ENCODE measurements around the gene KNSTRN.

The KNSTRN gene

DNA sequence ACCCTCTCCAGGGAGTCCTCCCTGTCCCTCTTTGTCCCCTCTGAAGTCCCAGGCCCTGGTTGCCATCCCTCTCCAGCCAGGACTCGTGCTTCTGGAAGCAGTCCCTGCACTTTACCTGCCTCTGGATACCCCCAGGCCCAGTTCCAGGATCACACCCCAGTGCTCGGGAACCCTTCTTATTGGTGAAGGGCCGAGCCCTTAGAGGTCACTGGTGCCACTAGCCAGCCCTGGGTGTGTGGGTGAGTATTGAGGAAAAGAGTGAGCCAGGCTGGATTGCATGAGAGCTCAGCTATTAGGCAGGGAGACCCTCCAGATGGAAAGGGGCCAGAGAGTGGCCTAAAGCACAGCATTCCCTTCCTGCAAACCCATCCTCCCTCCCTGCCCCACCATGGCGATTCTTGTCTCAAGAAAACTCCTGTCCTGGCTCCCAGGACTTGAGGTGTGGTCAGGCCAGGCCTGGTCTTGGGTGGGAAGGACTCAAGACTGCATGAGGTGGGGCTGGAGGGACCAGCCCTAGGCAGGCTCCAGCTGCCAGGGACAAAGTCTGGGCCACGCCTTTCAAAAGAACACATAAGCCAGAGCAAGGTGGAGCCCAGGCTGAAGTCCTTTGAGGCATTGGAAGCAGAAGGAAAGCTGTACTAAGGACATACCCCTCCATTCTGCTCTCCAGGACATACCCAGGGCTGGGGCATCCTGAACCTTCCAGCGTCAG lies 36.5 kb upstream of the KNSTRN start:
- no peak for DNase-seq

DNA sequence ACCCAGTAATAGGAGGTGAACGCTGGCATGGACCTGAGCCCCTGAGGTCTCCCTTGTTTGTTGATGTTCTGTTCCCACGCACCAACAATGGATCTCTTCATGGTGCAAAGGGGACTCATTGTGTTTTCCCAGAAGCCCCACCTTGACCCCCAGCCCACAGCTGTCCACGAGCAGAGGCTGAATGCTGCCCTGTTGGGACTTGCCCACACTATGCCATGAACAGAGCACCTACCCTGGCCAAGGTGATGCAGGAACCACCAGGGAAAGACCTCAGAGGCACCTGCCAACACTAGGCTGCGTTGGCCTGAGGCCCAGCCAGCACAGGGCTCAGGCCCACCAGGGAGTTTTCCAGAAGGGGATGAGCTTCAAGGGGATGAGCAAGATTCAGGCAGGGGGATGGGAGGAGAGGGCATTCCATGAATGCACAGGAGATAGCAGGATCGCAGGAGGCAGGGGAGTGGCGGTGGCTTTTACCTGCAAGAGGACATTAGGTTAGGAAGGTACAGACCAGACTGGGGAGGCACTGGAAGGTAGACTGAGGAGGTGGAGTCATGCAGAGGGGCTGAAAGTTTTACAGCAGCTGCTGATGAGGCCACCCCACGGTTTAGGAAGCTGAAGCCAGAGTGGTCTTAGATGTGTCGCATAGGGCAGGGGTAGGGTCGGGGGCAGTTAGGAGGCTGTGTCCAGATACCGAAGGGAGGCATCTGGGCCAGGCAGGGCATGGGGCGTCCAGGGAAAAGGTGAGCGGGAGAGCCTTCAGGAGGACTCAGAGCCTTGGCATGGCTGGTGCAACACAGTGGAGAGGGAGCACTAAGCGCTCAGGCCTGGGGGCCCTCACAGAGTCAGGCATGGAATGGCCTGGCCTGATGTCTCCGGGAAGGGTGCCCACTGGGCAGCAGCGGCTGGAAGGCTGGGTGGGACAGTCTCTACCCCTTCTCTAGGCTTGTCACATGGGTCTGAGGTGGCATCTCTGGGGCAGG lies 35.7 kb upstream of the KNSTRN start:
- DNase-seq: no peak

DNA sequence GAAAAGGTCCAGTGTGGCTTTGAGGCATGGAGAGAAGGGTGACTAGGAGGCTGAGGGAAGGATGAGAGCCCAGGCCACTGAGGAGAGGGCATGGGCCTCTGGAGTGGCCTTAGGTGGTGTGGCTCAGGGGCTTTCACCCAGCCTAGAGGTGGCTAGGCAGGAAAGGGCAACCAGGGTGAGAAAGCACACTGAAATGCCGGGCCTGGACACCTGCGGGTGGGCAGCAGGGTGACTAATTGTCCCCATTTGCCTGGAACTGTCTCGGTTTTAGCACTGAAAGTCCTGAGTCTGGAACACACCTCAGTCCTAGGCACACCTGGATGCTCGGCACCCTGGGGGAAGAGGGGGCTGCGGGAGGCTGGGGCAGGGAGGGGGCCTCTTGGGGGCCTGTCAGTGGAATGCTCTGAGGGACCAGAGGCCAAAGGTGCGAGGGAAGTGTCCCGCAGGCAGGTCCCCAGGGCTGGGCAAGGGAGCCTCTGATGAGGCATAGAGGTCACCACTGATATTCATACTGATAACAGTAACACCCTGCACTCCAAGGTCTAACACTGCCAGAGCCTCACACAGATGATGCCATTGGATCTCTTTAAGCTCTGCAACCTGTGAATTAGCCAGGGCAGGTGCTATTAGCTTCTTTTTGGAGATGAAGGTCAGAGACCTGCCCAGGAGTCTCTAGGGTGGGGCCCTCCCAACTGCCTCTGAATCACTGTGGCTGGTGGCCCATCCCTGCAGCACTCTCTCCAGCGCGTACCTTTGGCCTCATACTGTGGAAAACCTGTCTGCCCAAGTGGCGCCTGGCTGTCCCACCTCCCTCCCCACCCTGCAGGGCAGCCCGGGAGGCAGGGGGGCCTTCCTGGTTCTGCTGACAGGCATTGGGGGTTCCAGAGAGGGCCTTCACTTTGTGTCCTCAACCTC lies 34.7 kb upstream of the KNSTRN start:
- DNase-seq: no peak

DNA sequence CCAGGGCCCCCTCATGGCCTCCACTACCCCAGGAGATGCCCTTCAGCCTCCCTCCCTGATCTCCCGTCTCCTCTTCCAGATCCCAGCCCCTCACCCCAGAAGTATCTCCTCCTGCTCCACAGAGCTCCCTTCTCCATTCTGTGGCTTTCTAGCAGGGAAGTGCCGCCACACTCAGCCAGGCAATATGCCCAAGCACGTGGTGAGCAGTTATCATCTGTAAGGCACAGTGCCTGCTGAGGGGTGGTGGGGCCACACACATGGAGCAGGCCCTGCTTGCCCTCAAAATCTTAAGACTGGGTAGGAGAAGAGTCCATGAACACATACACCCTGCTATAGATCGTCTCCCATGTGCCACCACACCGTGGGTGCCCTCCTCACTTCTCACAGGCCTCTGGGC lies 34.0 kb upstream of the KNSTRN start:
- DNase-seq: no peak

DNA sequence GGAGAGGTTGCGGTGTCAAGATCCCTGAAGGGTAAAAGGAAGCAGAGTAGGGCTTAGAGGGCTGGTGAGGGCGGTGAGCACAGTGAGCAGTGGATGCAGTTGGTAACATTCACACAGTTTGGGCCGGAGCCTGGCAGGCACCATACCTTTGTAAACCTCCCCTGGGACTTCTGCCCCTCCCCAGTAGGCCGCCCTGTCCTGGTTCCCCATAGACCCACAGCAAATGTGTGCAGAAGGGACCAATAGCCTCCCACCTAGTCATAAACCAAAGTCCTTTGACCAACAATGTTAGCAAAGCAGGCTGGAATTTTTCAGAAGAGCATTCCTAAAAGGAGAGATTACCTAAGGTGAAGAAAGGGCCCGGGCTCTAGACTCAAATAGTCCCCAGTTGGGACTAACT lies 33.4 kb upstream of the KNSTRN start:
- no peak for DNase-seq

DNA sequence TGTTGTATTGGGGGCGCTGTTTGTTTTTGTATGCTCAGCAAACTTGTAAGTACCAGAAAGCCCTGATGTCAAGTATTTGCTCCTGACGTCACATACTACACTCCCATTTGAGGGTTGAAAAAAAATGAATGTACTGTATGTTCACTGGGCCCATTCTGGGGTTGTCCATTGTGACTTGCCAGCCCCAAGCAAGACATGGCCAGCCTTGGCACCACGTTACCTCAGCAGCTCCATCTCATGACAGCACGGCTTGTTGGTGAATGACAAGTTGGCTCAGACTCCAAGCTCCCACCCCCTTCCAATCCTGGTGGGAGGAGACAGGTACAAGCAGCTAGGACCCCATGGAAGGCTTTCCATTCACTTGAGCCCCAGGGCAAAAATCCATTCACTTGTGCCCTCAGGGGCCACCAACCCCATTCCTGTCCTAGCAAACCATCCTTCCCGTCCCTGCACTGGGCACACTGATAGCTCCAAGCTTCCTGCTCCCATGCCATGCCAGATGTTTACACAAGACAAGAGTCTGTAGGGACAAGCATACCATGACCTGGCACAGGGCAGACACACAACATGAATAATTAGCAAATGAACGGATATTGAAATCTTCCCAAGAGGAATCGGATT lies 30.1 kb upstream of the KNSTRN start:
- no peak for DNase-seq

DNA sequence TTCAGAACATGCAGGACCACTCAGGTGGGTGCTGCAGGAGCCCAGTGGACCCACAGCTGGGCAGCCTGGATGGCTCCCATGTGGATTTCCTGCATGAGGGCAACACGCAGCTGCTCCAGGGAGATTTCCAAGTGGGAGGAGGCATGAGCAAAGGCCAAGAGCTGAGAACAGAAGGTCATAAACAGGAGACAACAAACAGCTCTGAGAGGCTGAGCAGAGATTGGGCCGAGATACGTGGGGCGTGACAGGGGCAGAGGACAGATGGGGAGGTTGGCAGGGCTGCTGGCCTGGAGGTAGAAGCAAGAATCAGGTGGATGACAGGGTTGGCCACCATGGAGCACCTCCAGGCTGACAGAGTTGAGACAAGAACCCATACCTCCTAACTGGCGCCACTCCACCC lies 28.8 kb upstream of the KNSTRN start:
- no peak for DNase-seq

DNA sequence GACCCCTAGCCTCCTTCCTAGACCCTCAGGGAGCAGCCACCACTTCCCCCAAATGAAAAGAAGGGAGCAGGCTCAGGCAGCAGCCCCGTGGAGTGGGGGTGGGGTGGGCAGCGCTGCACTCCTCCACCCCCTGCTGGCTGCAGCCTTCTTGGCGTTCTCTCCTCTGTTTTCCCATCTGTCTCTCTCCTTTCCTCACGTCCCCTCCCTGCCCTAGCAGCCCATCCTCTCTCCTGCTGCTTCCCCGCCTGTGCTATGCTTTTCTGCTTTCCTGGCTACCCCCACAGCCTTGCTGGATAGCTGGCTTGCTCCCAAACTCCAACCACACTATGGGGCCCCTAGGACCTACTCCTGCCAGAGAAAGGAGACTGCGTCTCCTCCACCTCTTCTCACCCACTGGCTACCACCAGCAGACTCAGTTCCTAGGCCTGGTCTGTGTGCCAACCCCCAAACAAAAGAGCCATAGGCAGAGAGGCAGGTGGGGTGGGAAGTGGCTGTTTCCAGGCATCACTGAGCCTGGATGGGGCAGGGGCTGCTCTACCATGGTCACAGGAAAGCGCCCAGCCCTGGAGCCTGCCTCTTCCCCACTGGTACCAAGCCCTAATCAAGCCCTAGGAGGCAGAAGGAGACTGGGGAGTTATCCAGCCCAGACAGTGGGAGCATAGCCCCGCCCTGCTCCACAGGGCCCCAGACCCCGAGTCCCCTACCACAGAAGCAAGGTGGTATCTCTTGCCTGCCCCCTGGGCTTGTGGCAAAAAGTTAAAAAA lies 27.9 kb upstream of the KNSTRN start:
- DNase-seq: peak; percentile 70

DNA sequence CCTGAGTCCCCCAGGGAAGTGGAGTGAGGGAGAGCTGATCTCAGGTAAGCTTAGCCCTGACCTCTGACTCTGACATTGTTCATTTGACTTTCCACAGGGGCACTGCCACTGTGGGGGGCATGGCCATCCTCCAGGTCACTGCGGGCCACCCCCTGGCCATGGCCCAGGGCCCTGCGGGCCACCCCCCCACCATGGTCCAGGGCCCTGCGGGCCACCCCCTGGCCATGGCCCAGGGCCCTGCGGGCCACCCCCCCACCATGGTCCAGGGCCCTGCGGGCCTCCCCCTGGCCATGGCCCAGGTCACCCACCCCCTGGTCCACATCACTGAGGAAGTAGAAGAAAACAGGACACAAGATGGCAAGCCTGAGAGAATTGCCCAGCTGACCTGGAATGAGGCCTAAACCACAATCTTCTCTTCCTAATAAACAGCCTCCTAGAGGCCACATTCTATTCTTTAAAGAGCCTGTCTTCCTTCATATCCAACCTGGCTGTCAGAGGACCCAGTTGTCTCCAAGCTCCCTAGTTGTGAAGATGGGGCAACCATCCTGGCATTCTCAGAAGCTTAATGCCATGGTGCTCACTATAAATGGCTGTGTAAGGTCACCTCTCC lies 26.4 kb upstream of the KNSTRN start:
- no peak for DNase-seq

DNA sequence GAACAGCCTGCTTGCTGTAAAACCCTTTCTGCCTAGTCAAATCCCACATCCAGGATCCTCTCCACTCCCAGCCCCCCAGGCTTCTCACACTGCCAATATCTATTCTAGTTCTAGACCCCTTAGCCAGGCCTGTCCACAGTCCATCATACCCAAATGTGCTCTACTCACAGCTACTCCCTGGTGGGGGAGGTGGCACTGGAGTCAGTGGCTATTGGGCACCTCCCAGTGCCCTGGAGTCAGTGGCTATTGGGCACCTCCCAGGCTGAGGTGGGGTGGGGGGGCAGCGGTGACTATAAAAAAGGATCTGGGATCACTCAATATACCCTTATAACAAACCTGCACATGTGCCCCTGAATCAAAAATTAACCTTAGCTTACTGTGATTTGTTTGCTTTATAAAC lies 25.3 kb upstream of the KNSTRN start:
- no peak for DNase-seq

DNA sequence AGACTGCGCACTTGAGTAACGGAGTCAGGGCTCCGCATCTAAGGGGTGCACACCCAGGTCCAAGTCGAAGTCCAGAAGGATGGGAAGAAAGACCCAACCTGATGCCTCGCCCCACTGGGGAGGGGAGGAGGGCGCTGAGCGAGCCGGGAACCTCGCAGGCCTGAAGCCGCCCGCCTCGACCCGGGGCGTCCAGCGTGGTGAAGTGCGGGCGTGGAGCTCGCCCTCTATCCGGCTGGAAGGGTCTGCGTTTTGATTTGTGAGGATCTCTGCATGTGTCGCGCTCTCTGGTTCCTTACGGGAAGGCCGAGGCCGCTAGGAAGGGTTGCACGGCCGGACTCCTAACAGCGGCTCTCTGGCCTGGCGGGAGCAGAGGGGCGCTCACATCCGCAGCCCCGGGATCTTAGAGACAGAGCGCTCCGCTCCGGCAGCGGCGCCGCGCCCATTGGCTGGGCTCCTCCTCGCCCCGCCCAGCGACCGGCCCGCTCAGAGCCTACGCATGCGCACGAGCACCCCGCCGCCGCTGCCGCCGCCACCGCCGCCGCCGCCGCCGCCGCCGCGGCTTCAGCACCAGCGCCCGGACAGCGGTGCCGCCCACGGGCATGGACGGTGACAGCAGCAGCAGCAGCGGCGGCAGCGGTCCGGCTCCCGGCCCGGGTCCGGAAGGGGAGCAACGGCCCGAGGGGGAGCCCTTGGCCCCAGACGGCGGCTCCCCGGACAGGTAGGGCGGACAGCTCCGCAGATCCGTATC lies 24.6 kb upstream of the KNSTRN start, which contains the start of gene DISP2:
DISP2 (plus strand) TSS at position 497 of the 748 bp plus-strand sequence; CDS start at position 600, 103 bp downstream.
- DNase-seq: peak; percentile 76

DNA sequence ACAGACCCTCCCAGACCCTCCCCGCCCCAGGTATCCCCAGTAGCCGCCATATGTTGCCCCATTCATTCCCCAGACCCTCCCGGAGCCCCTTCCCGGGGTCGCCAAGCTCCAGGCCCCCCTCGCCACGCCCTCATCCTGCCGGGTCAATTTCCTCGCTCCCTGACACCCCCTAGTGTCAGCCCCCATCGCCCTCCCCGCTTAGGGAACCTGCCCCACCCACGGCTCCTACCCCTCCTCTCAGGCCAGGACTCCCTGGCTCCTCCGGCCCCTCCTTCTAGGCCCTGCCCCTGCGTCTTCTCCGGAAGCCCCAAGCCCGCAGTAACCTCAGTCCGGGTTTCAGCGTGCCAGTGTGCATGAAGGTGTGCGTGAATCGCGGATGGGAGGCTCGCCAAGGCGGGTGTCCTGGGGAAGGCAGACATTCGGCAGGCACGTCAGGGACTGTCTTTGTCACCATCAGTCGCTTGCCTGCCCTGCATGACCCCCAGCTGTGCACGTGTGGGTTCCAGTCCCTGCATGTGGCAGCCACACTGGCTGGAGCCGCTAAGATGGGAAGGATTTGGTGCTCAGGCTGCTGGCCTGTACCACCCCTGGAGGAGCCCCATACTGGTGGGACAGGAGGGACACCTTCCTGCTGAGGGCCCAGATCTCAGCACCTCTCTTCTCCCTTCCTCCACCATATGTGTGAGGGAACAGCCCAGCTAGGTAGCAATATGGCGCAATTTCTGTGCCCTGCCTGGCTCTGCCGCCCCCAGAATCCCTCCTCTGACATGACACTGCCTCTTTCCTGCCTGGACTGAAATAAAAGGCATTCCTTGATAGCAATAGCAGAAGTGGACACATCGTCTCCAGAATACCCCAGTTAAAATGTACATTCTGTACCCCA lies 23.8 kb upstream of the KNSTRN start:
- peak; percentile 18 for DNase-seq

DNA sequence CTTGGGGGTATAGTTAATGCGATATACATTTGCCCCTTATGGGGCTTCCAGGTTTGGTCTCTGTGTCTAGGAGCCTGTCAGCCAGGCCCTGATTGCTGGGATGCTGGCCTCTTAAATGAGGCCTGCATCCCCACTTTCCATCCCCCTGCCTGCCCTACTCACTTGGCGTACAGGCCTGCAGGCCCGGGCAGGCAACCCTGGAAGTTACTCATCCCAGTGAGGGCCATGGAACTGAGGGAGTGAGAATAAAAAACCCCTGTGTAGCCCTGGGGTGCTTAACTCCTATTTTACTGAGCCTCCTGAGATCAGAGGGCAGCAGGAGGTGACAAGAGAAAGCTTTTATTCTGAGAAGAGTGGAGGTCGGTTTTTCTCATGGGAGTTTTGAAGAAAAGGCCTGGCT lies 22.5 kb upstream of the KNSTRN start:
- no peak for DNase-seq

DNA sequence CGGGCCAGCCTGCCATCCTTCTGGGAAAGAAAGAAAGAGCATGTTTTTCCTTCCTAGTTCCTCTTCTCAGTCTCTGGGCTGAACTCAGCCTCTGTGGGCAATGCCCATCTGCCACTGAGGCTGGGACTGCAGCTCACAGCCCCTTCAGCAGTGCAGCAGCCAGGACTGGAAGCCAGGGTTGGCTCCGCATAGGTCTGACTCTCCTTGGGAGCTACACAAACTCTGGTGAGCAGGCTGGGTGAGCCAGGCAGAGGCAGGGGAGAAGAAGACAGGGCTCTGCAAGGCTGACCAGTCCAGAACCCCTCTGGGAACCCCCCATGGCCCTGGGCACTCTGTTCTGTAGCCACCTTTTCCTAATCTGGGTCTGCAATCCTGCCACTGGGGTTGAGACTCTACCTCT lies 20.9 kb upstream of the KNSTRN start:
- DNase-seq: no peak

DNA sequence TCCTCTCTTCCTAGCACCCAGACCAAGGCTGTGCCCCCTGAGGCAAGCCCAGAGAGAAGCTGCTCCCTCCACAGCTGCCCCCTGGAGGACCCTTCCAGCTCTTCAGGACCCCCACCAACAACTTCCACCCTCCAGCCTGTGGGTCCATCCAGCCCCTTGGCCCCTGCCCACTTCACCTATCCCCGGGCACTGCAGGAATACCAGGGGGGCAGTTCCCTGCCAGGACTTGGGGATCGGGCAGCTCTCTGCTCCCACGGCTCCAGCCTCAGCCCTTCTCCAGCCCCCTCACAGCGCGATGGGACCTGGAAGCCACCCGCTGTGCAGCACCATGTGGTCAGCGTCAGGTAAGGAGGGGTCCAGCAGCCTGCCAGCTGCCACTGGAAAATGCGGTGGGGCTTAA lies 18.9 kb upstream of the KNSTRN start:
- no peak for DNase-seq

DNA sequence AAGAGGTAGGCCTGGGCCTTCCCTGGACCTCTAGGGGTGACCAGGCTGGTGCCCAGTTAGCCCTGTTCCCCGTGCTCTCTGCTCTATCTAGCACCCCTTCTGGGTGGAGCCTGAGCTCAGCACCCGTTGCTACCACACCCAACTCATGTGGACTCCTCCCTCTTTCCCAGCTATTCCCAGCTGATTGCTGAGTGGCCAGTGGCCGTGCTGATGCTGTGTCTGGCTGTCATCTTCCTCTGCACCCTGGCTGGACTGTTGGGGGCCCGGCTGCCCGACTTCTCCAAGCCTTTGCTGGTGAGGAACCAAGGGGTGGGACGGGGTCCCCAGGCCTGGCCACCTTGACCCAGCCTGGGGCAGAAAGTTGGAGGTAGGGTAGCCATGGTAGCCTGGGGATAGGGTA lies 18.3 kb upstream of the KNSTRN start:
- no peak for DNase-seq

DNA sequence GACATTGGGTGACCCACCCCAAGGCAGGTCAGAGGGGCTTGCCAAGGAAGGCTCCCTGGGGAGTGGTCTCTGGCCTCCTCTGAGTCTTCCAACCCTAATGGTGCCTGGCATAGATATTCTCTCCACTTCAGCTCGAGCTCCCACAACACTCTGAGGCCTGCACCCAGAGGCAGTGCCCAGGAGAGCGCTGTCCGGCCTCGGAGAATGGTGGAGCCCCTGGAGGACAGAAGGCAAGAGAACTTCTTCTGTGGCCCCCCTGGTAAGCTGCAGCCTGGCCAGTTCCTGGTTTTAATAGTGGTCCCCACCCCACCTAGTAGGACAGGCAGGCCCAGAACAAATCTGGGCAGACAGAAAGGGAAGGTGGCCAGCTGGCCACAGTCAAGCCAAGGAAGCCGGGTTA lies 17.5 kb upstream of the KNSTRN start:
- no peak for DNase-seq

DNA sequence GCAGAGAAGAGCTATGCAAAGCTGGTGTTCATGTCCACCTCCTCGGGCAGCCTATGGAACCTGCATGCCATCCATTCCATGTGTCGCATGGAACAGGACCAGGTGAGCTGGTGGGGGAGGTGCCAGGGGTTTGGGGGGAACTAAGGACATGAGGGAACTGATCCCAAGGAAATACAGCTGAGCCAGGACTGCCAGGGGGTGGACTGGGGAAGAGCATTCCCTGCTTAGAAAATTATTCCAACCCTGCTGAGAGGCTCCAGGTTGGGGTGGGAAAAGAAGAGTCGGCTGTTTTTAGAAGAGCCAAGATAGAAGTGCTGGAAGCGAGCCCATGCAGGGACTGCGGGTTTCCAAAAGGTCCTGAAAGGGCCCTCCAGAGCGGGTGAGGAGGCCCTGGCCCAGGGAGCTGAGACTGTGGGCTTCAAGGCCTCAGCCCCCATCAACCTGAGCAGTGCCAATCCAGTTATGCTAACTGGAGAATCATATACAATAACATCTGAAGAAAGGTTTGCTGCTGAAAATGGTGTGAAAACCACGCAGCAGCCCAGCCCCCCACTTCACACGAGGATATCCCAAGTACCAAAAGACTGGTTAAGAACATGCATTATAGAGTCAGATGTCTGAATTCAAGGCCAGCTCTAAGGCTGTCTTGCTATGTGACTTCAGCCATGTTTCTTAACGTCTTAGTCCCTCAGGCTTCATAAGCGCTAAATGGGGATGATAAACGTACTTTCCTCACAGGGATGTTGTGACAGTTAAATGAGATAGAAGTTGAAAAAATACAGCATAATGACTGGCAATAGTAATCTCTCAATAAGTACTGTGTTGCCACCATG lies 16.7 kb upstream of the KNSTRN start:
- DNase-seq: no peak
